Heart left ventricle (tissue), 13 donors: ENCODE data around the gene ZFPM1.

Experiments
- CTCF ChIP-seq, 12 donors: fragments of 200-600 bp; sonication (generic) in 4 of 12; IDR thresholded peaks; one replicate each; pipeline versions ENCODE4 v1.5.0 to v1.8.0; 2018 to 2022; ENCODE audit warnings: antibody characterized with exemption in 12 of 12, mild to moderate bottlenecking in 5 of 12
- POLR2A ChIP-seq, 2 donors: fragments of 450-650 bp; IDR thresholded peaks; one replicate each; pipeline ENCODE4 v1.6.1; 2017; ENCODE audit warnings: antibody characterized with exemption in 2 of 2, mild to moderate bottlenecking in 2 of 2, moderate library complexity in 2 of 2
- donor health status: ischemic (EF 13 %, LVEDD 7.1; RV severe dilation, severe dysfunction).
- donor health status: DM: no; HTN: yes; CAD: no.
- donor health status: DM: no; HTN: no; CAD: no.
- donor health status: ischemic (EF 25% LVEDD 6.9; RV normal size, moderate dysfunction).
- donor health status: ischemic (EF 25% LVEDD 5.7; RV mildly dilated, moderate dysfunction).
- donor health status: ischemic (EF 35%, LVEDD 5.7; RV mildly dilated, moderate dysfunction).
- donor health status: nonischemic (EF 11% LVEDD 7.7; RV severe dilation, severe dysfunction).
- donor health status: DM: yes; HTN: yes; CAD: no.
- donor health status: PGD.
- donor health status: ischemic (EF 29% LVEDD 5.4; RV normal size, mild dysfunction).
- donor health status: nonischemic (EF 23%, LVEDD 6.1; RV moderate dilation, normal function).

DNA sequence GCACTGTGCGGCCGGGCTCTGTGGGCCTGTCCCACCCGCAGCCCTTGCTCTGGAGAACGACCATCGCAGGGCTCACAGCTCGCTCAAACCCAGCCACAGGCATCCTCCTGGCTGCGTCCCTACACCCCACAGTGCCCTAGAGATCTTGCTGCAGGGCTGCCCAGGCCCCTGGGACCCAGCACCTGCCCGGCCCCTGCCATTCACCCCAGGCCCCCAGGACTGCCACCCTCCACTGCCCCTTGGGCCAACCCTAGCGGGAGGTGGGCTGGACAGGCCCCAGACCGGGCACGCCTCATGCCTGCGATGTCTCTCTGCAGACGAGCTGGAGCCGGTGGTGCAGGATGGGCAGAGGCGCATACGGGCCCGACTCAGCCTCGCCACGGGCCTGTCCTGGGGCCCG lies 61.0 kb downstream of the ZFPM1 start:
- TF ChIP-seq CTCF (IDR thresholded peaks at IDR 0.05) (no peak), POLR2A (IDR thresholded peaks at IDR 0.05) (no peak)
